ENCODE measurements around the gene SIN3A.
"Not testable (repeated sequence)": the region's sequence is repeated elsewhere in the genome, so short reads cannot be mapped to it uniquely, and the experiment has no call there.

SIN3A gene

GRCh38 chr15:75403892-75404291 lies 47.6 kb downstream of the SIN3A start:
- H4K20me1 ChIP-seq (ENCODE audit: insufficient read depth) = no peaks in the 10 kb centered on the region
- H3K4me3 ChIP-seq (IDR thresholded peaks at IDR 0.05; ENCODE audit: insufficient read depth, low read depth, low read length) = no peak overlapping the region
- H3K27me3 ChIP-seq (ENCODE audit: insufficient read depth, low read depth) = no peaks in the 10 kb centered on the region
- H3K4me1 ChIP-seq (ENCODE audit: low read depth, poor library complexity, severe bottlenecking) = no peaks in the 10 kb centered on the region
- no peak for TF ChIP-seq CTCF (conservative IDR thresholded peaks at IDR 0.05; ENCODE audit: low read depth, low read length)
- no peaks in the 10 kb centered on the region for H3K79me2 ChIP-seq (ENCODE audit: insufficient read depth, low read depth)
- no peak overlapping the region for H2AFZ ChIP-seq (ENCODE audit: low read depth)
- H3K36me3 ChIP-seq (ENCODE audit: insufficient read depth) = peaks cover 6% of the 10 kb centered on the region; the same call in 1 of the 2 replicates
- no peak overlapping the region for H3K27ac ChIP-seq
- no peak overlapping the region for H3K4me2 ChIP-seq
- no peak overlapping the region for H3K9ac ChIP-seq

GRCh38 chr15:75397494-75397893 lies 54.0 kb downstream of the SIN3A start:
- Histone ChIP-seq H3K4me3 (IDR thresholded peaks at IDR 0.05; ENCODE audit: insufficient read depth, low read depth, low read length) (no peak overlapping the region), H4K20me1 (ENCODE audit: insufficient read depth) (no peaks in the 10 kb centered on the region), H3K27ac (no peak overlapping the region), H3K4me1 (ENCODE audit: low read depth, poor library complexity, severe bottlenecking) (no peaks in the 10 kb centered on the region), H3K27me3 (ENCODE audit: insufficient read depth, low read depth) (no peaks in the 10 kb centered on the region), H3K79me2 (ENCODE audit: insufficient read depth, low read depth) (no peaks in the 10 kb centered on the region), H2AFZ (ENCODE audit: low read depth) (no peak overlapping the region), H3K9ac (no peak overlapping the region), H3K4me2 (no peak overlapping the region), H3K36me3 (ENCODE audit: insufficient read depth) (peaks cover 12% of the 10 kb centered on the region; the same call in 1 of the 2 replicates)
- no peak for TF ChIP-seq CTCF (conservative IDR thresholded peaks at IDR 0.05; ENCODE audit: low read depth, low read length)

- no peak overlapping the region for H3K4me2 ChIP-seq
- H2AFZ ChIP-seq (ENCODE audit: low read depth) = no peak overlapping the region
- H3K27ac ChIP-seq = no peak overlapping the region
- TF ChIP-seq CTCF (conservative IDR thresholded peaks at IDR 0.05; ENCODE audit: low read depth, low read length) = no peak
- H4K20me1 ChIP-seq (ENCODE audit: insufficient read depth) = no peaks in the 10 kb centered on the region
- no peaks in the 10 kb centered on the region for H3K27me3 ChIP-seq (ENCODE audit: insufficient read depth, low read depth)
- H3K4me1 ChIP-seq (ENCODE audit: low read depth, poor library complexity, severe bottlenecking) = no peaks in the 10 kb centered on the region
- no peak overlapping the region for H3K4me3 ChIP-seq (IDR thresholded peaks at IDR 0.05; ENCODE audit: insufficient read depth, low read depth, low read length)
- no peak overlapping the region for H3K9ac ChIP-seq
- peaks cover 3% of the 10 kb centered on the region; the same call in 1 of the 2 replicates for H3K36me3 ChIP-seq (ENCODE audit: insufficient read depth)
- no peaks in the 10 kb centered on the region; the same call in 1 of the 2 replicates for H3K79me2 ChIP-seq (ENCODE audit: insufficient read depth, low read depth)
These were observed 61.6 kb downstream of the SIN3A start for GRCh38 chr15:75389791-75390382.

GRCh38 chr15:75383986-75384385 lies 67.5 kb downstream of the SIN3A start:
- H4K20me1 ChIP-seq (ENCODE audit: insufficient read depth); H3K36me3 ChIP-seq (ENCODE audit: insufficient read depth): not testable (repeated sequence)

GRCh38 chr15:75380773-75381172 lies 70.7 kb downstream of the SIN3A start:
- no peaks in the 10 kb centered on the region for H3K79me2 ChIP-seq (ENCODE audit: insufficient read depth, low read depth)
- H3K4me3 ChIP-seq (IDR thresholded peaks at IDR 0.05; ENCODE audit: insufficient read depth, low read depth, low read length) = no peak overlapping the region
- H3K4me1 ChIP-seq (ENCODE audit: low read depth, poor library complexity, severe bottlenecking) = no peaks in the 10 kb centered on the region
- no peaks in the 10 kb centered on the region for H3K27me3 ChIP-seq (ENCODE audit: insufficient read depth, low read depth)
- no peak overlapping the region for H3K9ac ChIP-seq
- no peak overlapping the region for H3K4me2 ChIP-seq
- H3K36me3 ChIP-seq (ENCODE audit: insufficient read depth) = no peaks in the 10 kb centered on the region
- TF ChIP-seq CTCF (conservative IDR thresholded peaks at IDR 0.05; ENCODE audit: low read depth, low read length) = no peak
- no peak overlapping the region for H2AFZ ChIP-seq (ENCODE audit: low read depth)
- H4K20me1 ChIP-seq (ENCODE audit: insufficient read depth) = no peaks in the 10 kb centered on the region
- no peak overlapping the region for H3K27ac ChIP-seq

More at GRCh38 chr15:75383986-75384385, 67.5 kb downstream of the SIN3A start:
- not testable (repeated sequence) for H3K9ac ChIP-seq; H3K79me2 ChIP-seq (ENCODE audit: insufficient read depth, low read depth); H3K27ac ChIP-seq; H3K4me2 ChIP-seq; H3K4me3 ChIP-seq (IDR thresholded peaks at IDR 0.05; ENCODE audit: insufficient read depth, low read depth, low read length); H3K27me3 ChIP-seq (ENCODE audit: insufficient read depth, low read depth); H2AFZ ChIP-seq (ENCODE audit: low read depth); H3K4me1 ChIP-seq (ENCODE audit: low read depth, poor library complexity, severe bottlenecking)

Measured in KMS-11 (cell line).